HK-2 (cell line): ENCODE measurements around the gene PEX14.
"Not testable (repeated sequence)": the region's sequence is repeated elsewhere in the genome, so short reads cannot be mapped to it uniquely, and the experiment has no call there.

ENCODE experiments used
- DNase-seq: peaks from one replicate; pipeline ENCODE4 v3.0.0-alpha.2; 2018; ENCODE audit not compliant: unreplicated experiment

Gene PEX14

DNA sequence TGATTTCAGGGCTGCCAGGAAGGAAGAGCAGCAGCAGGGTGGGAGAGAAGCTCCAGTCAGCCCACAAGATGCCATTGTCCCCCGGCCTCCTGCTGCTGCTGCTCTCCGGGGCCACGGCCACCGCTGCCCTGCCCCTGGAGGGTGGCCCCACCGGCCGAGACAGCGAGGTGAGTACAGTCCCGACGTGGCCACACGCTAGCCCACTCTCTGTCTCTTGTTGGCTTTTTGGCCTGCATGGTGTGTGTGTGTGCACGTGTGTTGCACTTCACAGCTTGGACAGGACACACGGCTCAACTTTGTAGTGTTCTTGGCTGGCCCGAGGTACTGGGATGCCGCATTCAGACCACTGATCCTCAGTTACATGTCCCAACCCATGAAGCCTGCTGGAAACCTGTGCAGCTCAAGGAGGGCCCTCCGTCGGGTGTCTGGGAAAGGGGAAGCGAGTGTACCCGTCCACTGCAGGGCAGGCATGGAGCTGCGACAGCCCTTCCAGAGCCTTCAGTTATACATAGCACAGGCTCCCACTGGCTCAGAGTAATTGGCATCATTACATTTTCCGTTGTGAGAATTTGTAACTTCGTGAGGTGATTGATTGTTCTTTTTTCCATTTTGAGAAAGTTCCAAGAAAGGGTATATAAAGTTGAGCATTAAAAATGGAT is 24.5 kb upstream of the PEX14 start:
- no peak for DNase-seq

DNA sequence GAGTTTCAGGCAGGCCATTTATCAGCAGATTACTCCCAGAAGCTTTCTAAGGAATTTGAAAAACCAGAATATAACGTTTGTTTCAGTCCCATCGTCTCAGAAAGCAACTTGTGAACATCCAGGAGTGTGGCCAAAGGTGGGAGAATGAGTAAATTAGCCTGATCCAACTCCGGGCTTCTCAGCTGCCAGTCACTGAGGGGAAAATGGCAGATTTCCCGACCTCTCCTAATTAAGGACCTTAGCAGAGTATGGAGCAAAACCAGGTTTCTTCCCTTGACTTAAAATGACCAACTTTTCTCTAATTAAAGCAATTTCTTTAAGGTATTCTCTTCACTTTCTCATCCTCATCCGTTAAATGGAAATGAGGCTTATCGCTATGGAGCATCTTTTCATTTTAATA is 23.9 kb upstream of the PEX14 start:
- no peak for DNase-seq

DNA sequence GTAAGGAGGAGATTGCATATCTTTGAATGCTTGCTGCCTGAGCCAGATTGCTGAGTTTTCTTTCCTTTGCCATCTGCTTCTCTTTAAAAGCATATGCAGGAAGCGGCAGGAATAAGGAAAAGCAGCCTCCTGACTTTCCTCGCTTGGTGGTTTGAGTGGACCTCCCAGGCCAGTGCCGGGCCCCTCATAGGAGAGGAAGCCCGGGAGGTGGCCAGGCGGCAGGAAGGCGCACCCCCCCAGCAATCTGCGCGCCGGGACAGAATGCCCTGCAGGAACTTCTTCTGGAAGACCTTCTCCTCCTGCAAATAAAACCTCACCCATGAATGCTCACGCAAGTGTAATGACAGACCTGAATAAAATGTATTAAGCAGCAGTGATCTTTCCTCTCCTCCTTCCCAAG is 23.5 kb upstream of the PEX14 start:
- no peak for DNase-seq

DNA sequence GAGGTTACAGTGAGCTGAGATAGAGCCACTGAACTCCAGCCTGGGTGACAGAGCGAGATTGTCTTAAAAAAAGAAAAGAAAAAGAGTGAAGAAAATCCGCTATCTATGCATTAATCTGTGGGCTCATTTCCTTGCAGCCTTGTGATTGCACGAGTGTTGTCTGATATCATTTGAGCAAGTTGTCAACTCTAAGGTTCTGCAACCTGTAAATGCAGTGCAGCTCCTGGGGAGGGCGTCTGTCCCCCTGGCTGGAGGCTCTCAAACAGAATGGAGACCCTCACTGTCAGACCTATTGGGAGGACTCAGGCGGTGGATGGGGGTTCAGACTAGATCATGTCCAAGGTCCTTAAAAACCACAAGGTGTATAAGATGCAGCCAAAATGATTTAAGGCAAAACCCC is 18.7 kb upstream of the PEX14 start:
- no peak for DNase-seq

DNA sequence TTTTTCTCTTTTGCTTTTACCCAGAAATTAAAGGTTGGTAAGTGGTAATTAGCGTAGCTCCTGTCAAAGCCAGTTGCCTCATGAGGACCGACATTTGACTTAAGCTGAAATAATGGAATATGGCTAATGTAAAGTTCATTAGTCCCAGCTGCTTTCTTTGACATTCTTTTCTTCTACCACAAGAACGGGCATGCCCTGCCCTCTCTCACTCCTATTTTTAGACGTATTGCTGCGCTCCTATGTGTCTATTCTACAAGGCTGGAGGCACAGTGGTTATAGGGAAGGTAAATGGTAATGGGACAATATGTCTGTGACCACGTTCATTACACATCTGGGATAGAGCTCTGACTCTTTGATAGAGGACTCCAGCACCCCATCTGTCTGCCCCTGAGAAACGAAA is 18.1 kb upstream of the PEX14 start:
- DNase-seq: no peak

DNA sequence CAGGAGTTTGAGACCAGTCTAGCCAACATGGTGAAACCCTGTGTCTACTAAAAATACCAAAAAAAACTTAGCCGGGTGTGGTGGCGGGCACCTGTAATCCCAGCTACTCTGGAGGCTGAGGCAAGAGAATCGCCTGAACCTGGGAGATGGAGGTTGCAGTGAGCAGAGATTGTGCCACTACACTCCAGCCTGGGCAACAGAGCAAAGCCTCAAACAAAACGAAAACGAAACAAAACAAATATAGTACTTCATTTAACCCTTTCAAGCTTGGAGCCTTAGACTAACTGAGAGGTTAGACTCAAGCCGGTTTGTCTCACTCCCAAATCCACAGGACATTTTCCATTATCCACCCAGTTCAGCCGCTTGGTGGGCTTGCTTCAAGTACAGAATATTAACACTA is 17.3 kb upstream of the PEX14 start:
- not testable (repeated sequence) for DNase-seq

DNA sequence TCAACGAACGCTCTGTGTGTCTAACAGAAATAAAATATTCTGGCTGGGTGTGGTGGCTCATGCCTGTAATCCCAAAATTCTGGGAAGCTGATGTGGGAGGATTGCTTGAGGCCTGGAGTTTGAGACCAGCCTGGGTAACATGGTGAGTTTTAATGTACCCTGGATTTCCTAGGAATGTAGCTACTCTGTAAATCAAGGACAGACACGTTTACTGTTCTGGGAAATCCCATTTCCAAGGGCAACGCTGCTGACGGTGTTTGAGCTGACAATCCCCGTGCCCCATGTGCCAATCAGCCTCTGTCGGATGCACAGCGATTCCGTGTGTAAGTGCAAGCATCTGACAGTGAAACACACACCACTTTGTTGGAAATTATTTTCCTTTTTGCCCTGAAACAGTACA is 16.9 kb upstream of the PEX14 start:
- no peak for DNase-seq

DNA sequence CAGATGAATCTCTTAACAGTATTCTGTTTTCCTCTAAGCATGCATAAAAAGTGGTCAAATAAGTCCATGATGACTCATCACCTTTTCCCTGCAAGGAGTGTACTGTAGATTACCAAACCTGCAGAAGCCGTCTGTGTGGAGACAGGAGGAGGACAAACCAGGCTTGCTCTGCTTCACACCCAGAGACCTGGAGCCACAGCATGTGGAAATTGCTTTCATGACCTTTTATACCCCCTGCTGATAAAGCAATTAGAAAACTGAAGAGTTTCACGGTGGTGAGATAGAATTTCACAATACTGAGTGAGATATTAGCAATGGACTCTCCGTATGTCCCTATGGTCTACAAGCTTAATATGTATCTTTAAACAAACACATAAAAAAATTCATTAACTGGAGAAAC is 15.6 kb upstream of the PEX14 start:
- peak; percentile 31 for DNase-seq

DNA sequence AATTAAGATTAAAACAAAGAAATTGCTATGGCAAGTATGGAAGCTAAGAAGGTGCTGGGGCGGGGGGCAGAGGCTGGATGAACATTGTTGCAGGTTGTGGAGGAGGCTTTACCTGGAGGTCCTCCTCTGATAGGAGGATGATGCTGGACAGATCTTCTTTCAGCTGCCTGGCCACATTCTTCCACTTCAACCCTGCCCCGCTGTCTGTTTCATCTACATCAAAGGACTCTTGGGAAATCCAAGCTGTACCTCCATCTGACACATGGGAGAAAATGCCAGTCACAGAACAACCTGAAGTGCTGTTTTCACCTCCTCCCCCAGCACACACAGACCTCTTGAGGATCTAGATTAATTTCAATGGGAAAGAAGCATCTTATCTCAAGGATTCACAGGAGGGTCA is 7.7 kb upstream of the PEX14 start:
- no peak for DNase-seq

DNA sequence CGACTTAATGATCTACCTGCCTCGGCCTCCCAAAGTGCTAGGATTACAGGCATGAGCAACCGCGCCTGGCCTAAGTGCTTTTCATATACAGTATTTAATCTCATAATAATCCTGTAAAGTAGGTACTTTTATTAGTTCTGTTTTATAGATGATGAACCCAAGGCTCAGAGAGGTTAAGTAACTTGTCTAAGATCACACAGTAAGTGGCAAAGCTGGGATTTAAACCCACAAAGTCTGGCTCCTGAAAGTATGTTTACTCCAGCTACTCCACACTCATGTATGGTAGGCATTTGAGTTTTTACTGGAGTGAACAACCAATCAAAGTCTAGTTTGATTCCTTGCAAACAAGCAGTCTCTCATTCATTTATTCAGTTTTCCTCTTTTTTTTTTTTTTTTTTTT is 4.7 kb upstream of the PEX14 start:
- DNase-seq: no peak

DNA sequence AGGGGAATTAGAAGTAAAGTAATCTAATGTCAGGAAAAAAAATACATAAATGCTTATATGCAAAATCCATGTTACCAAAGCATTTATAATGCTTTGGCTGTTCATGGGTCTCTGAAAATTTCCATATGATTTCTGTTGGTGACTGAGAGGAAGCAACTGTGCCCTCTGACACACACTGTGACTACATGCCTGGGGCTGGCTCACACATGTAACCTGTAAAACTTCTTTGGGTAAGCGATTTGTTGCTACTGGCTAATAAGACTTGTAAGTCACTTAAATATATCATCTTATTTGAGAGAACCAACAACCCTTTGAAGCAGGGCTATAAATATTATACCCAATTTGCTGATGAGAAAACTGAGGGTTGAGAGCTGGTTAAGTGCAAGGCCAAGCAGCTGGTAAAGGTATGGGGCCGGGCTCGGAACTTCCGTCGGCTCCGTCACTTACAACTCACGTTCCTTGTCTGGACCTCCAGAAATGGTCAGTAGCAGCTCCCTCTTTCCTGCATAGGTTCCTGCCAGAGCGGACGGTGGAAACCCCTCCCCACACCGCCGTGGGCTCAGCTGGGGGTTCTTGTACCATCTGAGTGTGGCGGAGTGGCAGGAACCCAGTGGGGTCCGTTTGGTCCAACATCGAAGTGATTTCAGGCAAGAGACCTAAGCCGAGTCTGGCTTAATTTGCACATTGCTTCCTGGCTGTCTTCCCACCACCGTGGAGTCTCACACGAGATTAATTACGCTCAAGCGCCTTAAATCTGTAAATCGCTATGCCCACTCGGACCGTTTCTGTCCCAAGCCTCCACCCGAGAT is 3.1 kb upstream of the PEX14 start:
- DNase-seq: no peak

DNA sequence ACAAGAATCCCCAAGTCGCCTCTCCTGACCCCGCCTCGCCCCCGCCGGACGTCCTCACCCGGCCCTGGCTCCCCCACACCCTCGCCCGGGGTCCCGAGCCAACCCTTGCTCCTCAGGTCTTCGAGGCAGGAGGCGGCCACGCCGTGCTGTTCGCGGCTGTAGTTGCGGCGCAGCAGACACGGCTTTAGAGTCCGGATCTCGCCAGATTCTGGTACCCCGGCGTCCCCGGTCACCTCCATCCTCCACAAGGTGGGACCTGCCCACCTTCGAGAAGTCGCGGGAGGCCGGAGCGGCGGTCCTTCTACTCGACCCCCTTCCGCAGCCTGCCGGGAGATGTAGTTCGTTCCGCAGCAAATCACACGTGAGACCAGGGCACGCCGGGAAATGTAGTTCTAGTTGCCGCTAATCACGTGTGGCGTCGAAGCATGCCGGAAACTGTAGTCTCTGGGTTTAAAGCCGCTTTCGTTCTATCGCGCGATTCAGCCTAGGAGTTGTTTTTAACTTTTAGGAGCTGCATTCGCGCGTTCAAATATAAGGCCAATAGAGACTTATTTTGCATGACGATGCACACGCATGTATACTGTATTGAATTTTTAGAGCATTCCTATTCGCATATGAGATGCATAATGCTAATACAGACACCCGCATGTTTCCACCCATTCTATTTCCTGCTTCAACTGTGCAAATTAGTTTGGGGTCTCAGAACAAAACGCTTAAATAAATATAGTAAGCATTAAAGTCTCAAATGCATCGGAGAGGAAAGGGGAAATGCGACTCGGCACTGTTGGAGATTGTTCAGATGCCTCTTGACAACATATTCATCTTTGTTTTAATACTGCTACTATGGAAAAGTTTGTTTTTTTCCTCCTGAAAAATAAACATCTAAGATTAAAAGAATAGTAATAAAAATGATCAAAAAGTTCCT is 2.3 kb upstream of the PEX14 start, which contains the start of gene DFFA:
Gene DFFA (minus strand): TSS at position 310 of the 925 bp plus-strand sequence. CDS start 71 bp downstream, at position 239.
- peak; percentile 95 for DNase-seq

DNA sequence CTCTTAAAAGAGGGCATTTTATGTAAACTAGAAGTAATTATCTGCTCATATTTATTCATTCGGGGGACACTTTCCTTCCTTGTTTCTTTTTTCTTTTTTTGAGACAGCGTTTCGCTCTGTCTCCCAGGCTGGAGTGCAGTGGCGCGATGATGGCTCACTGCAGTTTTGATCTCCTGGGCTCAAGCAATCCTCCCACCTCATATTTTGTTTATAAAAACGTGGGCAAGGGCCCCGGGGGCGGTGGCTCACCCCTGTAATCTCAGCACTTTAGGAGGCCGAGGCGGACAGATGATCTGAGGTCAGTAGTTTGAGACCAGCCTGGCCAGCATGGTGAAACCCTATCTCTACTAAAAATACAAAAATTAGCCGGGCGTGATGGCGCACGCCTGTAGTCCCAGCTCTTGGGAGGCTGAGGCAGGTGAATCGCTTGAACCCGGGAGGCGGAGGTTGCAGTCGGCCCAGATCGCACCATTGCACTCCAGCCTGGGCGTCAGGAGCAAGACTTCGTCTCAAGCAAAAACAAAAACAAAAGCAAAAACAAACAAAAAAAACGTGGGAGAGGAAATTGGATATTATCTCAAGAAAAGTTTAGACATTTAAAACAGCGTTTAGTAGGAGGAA is 1.5 kb upstream of the PEX14 start:
- no peak for DNase-seq

DNA sequence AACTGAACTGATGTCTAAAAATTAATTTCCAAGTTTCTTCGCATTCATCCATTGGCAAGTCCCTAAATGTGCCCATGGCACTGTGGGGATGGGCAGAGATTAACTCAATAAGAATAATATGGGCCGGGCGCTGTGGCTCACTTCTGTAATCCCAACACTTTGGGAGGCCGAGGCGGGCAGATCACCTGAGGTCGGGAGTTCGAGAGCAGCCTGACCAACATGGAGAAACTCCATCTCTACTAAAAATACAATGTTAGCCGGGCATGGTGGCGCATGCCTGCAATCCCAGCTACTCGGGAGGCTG is 489 bp upstream of the PEX14 start:
- DNase-seq: not testable (repeated sequence)

DNA sequence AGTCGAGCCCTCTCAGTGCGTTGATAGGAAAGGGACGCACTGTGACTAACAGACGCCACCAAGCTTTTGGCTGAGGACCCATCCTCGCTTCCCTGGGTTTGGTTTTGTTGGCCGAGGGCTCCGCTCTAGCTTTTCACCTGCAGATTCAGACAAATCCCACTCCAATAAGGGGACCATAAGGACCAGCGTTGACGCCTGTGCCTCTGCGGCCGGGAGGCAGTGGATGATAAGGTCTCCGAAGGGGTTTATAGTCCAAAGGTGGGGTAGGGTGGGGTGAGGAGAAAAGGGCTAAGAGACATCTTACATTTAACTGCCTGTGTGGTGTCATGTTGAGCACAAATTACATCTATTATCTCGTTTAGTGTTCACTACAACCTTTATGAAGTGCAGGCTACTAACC is 760 bp downstream of the PEX14 start:
- no peak for DNase-seq

DNA sequence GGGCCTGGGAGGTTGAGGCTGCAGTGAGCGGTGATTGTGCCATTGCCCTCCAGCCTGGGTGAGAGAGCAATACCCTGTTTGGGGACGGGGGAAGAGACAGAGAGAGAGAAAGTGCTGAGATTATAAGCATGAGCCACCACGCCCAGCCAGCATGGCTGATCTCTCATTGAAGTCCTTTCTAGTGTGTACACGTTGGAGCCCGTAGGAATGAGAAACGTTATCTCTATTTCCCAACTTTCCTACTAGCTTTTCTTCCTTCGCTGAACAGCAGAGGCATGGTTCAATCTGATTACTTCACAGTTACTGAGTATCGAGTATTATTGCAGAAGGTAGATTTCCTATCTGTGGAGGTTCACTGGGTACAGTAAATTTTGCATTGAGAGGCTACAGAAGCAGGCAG is 4.5 kb downstream of the PEX14 start:
- DNase-seq: no peak

DNA sequence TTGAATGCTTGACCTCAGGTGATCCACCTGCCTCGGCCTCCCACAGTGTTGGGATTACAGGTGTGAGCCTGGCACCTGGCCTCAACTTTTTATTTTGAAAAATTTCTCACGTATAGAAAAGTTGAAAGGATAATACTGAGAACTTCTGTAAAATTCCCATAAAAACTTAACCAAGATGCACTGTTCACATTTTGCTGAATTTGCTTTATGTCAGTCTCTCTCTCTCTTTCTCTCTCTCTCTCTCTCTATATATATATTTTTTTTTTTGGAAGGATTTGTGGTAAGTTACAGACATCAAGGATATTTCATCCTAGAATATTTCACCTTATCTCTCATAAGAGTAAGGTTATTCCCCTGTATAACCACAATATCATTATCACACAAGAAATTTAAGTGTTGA is 5.9 kb downstream of the PEX14 start:
- no peak for DNase-seq

DNA sequence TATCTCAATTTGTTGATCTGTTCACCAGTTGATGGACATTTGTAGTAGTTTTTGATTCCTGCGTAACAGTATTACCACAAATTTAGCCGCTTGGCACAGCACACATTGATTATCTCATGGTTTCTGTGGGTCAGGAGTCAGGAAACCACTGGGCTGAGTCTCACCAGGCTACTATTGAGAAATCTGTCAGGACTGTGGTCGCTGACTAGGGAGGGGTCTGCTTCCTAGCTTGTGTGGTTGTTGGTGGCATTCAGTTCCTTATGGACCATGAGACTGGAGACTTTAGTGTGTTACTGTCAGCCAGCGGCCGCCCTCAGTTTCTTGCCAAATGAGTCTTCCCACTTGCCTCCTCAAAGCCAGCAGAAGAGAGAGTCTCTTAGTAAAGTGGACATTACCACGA is 9.8 kb downstream of the PEX14 start:
- DNase-seq: no peak

DNA sequence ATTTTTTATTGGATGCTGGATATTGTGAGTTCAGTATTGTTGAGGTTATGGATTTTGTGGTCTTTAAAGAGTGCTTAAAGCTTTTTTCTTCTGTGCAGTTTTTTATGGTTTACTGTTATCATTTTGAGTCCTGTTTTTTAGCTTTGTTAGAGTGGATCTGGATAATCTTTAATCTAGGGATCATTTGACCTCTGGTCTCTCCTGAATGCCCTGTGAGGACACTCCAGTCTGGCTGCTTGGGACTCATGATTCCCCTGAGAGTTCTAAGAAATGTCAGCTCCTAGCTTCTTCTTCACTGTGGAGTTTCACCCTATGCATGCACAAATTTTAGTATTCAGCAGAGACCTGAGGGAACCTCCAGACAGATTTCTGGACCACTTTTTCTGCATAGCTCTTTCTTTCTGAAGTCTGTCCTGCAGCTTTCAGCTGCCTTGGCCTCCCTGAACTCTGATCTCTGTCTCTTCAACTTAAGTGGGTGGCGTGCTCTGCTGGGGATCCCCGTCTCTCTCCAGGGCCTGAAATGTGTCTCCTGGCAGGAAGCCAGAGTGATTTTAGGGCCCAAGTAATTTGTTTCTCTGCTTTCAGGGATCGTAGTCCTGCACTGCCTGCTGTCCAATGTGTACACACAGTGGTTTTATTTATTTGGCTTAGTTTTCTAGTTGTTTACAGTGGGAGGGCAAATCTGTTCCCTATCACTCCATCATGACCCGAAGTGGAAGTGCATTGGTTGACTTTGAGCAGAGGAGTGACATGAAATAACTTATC is 14.7 kb downstream of the PEX14 start:
- DNase-seq: no peak

DNA sequence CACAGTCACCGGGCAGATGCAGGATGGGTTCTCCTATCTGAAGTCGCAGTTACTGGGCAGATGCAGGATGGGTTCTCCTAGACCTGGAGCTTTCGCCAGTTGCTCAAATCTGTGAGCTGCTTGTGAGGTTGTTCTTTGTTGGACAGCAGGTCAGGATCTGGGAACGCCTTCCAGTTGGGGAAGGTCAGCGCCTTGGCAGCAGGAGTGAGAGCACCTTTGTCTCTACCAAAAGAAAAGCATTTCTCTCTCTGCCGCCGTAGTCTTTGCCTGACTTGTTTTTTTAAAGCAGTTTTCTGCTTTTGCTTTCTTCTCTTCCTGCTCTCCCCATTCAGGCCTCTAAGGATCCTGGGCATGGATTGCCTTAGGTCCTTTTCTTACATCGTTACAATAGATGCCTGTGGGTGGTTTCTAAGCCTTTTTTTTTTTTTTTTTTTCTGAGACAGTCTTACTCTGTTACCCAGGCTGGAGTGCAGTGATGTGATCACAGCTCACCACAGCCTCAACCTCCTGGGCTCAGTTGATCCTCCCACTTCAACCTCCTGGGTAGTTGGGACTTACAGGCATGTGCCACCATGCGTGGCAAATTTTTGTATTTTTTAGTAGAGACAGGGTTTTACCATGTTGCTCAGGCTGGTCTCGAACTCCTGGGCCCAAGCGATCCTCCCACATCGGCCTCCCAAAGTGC is 15.7 kb downstream of the PEX14 start:
- no peak for DNase-seq

DNA sequence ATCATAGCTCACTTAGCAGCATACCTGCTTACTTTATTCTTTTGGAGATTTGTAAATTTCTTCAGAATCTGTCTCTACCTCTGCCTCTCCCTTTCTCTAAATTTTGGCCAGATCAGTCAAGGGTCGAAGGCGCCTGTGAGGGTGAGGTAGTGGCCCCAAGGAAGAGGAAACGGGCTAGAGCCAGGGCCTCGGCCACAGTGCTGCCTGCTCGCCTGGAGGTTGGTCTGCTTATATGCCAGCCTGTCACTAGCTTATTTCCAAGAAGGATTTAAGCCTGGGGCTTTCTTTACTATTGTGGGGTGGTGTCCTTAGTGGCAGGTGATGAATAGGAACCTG is 19.6 kb downstream of the PEX14 start:
- DNase-seq: no peak
